ENCODE data around the gene MAMDC4.
"Not testable (repeated sequence)": the region's sequence is repeated elsewhere in the genome, so short reads cannot be mapped to it uniquely, and the experiment has no call there.

Gene MAMDC4

DNA sequence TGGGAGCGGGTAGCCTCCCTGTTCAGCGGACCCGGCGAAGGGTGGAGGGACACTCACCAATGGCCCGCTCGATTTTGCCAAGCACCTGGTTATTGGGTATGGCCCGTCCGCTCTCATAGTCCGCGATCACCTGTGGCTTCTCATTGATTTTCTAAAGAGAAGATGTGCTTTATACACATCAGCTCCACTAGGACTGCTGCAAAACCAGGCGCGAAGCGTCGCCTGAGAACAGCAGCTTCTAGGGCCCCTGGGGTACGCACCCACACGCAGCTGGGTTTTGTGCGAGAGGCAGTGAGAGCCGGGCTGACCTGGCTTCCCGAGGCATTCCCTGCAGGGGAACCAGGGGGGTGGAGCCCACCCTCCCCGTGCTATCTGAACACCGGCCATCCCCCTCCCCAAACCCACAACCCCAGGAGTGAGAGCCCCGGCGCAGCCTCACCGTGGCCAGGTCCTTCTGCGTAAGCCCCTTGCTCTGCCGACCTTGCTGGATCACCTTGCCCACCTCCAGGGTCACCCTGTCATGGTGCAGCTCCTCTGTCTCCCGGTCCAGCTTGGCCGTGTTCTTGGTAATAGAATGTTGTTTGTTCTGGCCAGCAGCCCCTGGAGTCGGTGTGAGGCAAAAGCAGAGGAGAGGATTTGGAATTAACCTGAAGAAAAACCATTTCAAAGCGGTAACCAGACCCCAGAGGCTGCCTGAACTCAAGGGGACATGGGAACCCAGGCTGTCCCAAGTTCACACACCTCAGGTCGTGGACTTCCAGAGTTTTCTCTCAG, 10.9 kb downstream of the MAMDC4 start:
- no peak for DNase-seq

DNA sequence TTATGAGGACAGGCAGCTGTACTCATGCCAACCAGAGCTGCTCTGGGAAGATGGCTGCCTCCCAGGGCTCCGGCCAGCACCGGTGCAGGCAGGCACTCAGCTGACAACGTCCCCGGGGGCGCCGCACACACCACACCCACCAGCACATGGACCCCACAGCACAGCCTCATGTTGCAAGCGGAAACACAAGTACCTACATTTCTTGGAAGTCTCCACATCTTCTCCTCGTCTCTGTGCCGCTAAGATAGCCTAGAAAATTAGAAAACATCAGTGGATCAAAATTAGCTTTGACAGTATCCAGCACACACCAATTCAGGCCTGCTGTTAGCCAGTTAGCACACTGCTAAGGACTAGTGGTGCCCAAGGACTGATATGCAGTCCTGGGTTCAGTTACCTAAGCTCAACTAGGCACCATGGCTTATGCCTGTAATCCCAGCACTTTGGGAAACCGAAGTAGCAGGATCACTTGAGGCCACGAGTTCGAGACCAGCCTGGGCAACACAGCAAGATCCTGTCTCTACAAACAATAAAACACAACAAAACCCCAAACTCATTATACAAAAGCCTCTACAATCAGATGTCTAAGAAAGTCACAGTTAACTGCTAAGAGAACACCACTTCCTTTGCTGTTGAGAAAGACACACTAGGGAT, 11.6 kb downstream of the MAMDC4 start:
- no peak for DNase-seq

DNA sequence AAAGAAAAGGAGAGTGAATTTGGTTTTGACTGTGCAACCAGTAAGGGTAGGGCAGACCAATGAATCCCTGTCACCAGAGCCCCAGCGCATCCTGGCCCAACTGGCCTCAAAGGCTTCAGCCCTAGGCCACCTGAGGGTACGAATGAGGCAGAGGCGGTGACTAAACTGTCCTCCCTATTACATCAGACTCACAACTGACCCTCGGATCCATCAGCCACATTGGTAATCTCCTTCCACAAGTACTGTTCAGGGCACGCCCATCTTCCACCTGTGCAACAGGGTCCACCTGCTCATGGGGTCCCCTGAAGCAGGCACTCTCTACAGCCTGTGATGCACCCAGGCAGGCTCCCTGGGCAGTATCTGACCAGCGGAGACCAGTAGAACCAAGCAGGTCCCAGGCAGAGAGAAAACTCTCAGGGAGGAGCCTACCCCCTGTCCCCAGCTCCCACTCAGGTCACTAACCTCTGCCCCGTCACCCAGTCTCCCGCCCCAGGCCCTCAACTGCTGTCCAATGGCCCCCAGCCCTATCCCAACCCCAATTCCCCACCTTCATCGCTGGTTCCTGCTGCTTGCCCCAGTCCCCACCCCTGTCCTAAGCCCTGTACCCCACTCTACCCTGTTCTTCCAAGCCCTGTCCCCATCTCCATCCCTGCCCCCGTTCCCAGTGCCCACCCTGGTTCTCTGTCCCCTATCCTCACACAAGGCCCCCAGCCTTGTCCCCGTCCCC, 13.1 kb downstream of the MAMDC4 start:
- DNase-seq: no peak

DNA sequence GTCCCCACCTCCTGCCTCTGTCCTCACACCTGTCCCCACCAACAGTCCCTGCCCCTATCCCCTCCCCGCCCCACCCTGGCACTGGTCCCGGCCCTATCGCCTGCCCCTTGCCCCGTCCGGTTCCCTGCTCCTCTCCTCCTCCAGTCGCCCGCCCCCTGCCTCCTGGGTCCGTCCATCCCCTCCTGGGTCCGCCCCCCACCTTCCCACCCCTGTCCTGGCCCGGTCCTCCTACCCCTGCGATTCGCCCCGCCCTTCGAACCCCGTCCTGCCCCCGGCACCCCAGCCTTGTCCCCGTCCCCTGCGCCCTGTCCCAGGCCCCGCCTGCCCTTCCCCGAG, 13.6 kb downstream of the MAMDC4 start:
- peak; percentile 62 for DNase-seq

DNA sequence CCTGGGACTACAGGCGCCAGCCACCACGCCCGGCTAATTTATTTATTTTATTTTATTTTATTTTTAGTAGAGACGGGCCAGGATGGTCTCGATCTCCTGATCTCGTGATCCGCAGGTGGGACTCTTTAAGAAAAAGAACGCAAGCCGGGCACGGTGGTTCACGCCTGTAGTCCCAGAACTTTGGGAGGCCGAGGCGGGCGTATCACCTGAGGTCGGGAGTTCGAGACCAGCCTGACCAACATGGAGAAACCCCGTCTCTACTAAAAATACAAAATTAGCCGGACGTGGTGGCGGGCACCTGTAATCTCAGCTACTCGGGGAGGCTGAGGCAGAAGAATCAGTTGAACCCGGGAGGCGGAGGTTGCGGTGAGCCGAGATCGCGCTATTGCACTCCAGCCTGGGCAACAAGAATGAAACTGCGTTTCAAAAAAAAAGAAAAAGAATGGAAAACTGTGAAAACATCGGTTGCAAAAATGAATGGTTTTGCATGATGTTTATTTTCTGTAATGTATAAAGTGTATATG, 14.8 kb downstream of the MAMDC4 start:
- not testable (repeated sequence) for DNase-seq

DNA sequence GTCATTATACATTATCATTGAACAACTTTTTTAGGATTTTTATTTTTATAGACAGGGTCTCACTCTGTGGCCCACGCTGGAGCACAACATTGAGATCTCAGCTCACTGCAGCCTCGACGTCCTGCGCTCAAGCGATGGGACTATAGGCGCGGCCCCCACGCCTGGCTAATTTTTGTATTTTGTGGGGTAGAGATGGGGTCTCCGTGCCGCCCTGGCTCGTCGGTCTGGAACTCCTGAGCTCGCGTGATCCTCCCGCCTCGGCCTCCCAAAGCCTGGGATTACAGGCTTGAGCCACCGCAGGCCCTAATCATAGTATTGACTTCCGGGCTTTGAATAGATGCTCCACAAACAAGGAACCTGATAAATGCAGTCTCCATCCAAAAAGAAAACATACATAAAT, 15.3 kb downstream of the MAMDC4 start:
- no peak for DNase-seq

DNA sequence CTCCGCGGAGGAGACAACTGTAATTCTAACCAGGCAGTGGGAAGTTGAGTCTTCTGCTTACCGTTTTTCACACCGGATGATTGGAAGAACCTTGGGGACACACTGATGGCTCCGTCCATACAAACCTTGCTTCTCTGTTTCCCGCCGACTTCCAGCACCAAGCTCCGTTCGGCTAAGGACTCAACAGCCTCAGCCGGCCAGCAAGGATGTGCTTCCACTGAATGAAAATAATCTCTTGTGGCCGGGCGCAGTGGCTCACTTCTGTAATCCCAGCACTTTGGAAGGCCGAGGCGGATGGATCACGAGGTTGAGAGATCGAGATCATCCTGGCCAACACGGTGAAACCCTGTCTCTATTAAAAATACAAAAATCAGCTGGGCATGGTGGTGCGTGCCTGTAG, 15.8 kb downstream of the MAMDC4 start:
- no peak for DNase-seq

DNA sequence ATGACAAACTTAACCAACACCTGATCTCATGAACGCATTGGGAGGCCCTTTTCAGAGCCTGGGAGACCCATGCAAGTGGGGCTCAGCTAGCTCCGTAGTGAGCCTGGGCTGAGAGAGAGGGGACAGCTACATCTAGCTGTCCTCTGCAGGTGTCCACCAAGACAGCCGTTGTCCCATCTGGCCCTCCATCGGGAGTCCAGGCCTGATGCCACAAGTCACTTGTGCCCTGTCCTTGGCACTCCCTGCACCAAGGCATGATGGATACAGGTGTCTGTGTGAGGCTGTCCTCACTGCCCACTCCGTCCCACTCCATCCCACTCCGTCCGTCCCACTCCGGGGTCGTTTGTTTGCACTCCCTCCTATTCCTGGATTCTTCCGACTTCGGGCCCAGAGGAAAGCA, 16.5 kb downstream of the MAMDC4 start:
- DNase-seq: no peak

DNA sequence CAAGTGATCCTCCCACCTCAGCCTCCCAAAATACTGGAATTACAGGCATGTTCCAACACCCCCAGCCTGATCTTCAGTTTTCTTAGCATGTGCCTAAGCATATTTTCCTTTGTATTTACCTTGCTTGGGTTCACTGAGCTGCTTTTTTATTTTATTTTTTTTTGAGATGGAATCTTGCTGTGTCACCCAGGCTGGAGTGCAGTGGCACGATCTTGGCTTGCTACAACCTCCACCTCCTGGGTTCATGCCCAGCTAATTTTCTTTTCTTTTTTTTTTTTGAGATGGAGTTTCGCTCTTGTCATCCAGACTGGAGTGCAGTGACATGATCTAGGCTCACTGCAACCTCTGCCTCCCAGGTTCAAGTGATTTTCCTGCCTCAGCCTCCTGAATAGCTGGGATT, 17.5 kb downstream of the MAMDC4 start:
- not testable (repeated sequence) for DNase-seq

DNA sequence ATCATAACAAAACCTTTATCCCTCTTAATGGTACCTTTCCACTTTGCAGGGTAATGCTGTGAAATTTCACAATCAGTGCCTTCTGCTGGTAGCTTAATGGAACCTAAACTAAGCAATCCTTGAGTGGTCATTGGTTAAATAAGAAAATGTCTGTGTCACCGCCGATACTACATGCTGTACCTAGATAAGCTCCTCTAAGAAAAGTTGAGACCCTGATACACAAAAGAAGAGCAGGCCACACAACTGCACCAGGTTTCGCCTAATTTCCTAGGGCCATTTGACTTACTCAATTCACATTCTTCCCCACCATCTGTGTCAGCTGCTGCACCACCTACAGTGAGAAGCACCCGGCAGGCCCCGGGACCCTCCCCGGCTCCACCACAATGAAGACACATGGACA, 23.0 kb downstream of the MAMDC4 start:
- DNase-seq: no peak

DNA sequence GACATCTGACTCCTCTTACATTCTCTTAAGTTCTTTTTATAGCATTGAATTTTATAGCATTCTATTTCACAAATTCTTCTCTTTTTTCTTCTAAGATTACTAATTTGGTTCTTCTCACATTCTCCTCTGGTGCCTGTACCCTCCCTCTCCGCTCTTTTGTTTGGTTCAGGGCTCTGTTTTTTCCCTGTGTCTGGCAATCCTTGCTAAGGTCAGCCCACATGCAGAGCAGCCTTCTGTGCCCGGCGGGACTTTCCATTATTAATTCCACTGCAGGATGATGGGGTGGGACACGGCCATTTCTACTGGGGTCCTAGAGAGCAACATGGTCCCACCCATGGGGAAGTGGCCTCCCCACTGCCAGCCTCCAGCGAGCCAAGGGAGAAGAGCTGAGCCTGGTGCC, 24.3 kb downstream of the MAMDC4 start:
- DNase-seq: no peak

DNA sequence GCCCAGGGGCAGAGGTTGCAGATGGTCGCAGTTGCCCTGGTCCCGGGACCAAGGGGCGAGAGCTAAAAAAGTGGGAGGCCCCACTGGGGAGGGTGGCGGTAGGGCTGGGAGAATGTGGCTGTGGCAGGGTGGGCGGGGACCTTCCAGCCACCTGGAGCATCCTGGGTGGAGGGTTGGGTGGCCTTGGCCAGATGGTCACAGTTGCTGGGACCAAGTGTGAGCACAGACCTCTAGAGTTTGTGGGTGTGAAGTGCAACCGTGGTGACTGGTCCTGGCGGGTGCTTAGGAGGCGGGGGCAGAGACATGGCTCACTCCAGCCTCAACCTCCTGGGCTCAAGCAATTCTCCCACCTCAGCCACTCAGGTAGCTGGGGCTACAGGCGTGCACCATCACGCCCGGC, 28.5 kb downstream of the MAMDC4 start:
- peak; percentile 43 for DNase-seq

DNA sequence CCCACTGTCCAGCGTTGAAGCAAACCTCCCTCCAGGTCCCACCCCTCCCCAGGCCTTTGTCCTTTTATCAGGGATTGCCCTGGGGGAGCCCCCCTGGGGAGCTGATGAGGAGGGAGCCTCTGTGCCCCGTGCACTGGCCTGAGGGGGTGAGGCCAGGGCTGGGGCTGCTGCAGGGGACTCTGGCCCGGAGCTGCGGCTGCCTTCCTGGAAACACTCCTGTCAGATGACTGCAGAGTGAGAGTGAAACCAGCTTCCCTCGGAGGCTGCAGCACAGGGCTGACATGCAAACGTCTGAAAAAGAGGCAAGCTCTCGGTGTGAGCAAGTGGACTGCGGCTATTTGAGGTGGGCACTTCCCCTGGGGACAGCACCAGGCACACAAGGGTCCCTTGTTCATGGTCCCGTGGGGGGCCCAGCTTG, 29.6 kb downstream of the MAMDC4 start:
- peak; percentile 72 for DNase-seq

DNA sequence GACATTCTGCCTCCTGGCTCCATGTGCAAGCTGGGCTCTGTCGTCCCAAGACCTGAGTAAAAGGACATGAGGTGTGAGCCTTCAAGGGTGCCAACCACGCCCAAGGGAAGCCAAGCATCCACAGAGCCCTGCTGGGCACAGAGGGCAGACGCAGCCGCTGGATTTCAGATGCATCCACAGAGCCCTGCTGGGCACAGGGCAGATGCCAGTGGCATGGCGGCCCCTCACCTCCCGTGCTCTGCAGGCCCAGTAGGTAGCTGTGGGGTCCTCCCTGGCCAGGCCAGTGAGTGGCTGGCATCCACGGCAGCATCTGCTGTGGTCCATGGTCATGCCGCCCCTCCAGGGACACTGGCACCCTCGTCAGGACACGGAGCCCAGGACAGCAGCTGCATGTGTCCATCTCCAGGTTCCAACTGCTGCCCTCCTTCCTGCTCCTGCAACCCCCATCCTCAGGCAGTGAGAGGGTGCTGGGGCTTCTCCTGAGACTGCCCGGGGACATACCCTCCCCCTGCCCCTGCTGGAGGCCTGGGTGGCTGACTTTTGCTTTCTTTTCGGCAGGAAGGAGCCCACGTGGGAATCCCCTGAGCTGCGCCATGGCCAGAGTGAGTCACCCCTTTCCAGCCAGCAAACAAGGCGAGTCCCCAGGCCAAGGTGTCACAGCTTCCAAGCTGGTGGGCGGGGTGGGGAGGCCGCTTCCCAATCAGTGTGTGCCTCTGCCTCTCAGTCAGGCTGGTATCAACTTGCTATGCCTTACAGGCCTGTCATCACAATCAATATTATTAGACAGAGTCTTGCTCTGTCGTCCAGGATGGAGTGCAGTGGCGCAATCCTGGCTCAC, 30.2 kb downstream of the MAMDC4 start:
- DNase-seq: peak; percentile 91

DNA sequence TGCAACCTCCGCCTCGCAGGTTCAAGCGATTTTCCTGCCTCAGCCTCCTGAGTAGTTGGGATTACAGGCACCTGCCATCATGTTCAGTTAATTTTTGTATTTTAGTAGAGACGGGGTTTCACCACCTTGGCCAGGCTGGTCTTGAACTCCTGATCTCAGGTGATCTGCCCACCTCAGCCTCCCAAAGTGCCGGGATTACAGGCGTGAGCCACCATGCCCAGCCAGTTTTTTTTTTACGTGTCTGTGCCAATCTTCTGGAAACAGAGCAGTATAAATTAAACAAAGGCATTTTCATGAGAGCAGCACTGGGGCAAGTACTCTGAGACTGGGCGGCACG, 30.8 kb downstream of the MAMDC4 start:
- not testable (repeated sequence) for DNase-seq

DNA sequence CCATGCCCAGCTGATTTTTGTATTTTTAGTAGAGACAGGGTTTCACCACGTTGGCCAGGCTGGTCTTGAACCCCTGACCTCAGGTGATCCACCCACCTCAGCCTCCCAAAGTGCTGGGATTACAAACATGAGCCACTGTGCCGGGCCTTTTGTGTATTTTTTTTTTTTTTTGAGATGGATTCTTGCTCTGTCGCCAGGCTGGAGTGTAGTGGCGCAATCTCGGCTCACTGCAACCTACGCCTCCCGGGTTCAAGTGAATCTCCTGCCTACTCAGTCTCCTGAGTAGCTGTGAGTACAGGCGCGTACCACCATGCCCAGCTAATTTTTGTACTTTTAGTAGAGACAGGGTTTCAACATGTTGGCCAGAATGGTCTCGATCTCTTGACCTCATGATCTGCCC, 31.5 kb downstream of the MAMDC4 start:
- DNase-seq: not testable (repeated sequence)

DNA sequence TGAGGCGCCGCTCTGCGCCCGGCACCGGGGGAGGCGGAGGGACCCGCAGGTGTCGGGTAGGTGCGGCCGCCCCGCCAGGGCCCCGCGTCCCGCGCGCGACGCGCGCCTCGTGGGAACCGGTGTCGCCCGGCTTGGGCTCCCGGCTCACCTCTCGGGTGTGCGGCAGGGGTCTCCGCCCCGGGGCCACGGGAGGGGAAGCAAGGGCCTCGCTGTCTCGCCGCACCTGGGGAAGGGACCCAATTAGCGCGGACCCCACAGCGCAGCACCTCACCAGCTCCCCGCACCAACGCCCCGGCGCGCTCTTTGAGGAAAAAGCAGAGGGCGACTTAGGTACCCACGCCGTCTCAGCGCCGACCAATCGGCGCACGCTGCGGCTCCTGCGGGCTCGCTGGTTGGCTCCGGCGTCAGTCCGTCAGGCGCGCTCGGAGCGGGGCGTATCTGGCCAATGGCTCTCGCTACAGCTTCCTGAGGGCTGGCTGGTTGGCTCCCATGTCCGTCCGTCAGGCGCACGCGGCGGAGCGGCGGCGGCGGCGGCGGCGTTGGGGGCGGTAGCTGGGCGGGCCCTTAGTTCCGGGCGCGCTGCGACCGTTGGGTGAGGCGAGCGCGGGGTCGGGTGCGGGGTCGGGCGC, 33.9 kb downstream of the MAMDC4 start, which contains the start of gene TRAF2:
Gene TRAF2, plus strand, starts transcription at position 567 of the 629 bp plus-strand sequence. CDS start 12,225 bp downstream, outside the sequence.
- peak; percentile 99 for DNase-seq

DNA sequence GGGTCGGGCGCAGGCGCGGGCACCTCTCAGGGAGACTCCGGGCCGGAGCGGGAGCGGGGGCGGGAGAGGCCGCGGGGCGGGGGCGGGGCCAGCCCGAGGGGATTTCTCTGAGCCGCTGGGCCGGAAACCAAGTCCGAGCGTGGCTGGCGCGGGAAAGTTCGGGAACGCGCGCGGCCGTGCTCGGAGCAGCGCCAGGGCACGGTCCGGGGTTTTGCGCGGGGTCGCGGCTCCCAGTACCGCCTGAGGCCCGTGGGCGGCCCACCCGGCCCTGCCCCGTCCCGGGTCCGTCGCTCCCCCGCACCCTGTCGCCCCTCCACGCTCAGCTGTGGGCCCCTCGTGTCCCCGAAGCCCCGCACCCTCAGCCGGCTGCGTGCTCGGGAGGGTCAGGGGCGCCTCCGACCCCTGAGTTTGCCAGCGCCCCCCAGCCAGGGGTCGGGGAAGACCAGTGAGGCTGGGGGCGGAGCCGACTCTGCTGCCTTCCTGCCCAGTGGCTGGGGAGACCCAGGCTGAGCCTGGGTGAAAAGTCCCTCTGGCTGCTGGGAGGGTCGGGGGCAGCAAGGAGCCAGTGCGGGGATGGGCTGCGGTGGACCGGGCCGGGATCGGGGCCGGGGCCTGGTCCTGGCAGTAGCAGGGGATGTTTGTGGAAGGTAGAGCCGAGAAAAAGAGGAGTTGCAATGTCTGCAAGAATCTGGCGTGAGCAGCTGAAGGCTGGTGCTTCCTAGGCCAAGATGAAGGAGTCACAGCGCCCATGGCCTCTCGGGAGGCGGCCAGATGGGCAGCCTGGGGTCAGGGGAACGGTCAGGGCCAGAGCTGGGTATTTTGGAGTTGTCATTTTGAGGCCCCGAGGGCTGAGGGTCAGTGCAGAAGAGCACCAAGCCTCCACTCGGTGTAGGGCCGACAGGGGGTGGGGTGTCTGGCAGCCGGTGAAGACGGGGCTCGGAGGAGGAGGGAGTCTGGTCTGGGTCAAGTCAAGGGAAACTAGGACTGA, 34.8 kb downstream of the MAMDC4 start:
- peak; percentile 85 for DNase-seq

DNA sequence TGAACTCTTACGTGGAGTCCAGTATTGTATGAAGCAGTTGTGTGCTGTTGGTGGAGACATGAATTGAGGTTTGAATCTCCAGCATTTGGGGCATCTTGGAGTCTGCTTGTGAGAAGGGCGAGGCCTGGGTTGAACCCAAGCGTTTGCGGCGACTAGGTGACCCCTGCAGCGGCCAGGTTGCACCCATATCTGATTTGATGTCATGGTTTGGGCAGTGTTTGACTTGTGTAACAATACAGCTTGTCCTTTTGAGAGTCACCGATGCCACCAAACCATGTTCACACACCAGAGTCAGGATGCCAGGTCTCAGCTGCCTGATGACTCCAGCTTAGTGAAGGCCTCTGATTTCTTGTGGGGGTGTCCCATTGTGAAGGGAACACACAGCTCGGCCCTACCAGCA, 36.3 kb downstream of the MAMDC4 start:
- DNase-seq: no peak

DNA sequence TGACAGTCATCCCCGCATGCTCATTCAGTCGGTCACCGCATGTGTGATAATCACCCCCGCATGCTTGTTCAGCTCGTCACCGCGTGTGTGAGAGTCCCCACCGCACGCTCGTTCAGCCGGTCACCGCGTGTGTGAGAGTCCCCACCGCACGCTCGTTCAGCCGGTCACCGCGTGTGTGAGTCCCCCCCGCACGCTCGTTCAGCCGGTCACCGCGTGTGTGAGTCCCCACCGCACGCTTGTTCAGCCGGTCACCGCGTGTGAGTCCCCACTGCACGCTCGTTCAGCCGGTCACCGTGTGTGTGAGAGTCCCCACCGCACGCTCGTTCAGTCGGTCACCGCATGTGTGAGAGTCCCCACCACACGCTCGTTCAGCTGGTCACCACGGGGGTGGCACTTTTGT, 37.7 kb downstream of the MAMDC4 start:
- no peak for DNase-seq

DNA sequence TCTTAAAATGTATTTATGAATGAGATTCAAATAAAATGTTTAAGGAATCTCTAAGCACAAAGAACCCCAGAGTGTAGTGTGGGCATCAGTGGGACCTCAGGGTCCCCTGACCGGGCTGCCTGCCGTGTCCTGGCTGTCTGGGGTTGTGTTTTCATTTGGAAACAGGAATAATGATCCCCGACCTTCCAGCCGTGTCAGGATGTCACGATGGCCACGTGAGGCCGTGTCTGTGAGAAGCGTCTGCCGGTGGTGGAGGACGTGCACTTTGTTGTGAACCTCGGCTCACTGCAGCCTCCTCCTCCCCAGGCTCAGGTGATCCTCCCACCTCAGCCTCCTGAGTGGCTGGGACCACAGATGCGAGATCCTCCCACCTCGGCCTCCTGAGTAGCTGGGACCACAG, 38.5 kb downstream of the MAMDC4 start:
- no peak for DNase-seq

All from DMS53 (cell line).